Forelimb muscle (tissue), 1 donor: Measurements from ENCODE around the gene PROM1. TPM values are rescaled to one million over a fixed set of nuclear protein-coding genes. Genes with fewer than 3 reads are reported as not detected.

Source experiments
- DNase-seq: peaks from one replicate; pipeline ENCODE4 v3.0.0-alpha.2; 2013; ENCODE audit warnings: low read depth
- polyA plus RNA-seq: library from polyadenylated mRNA; unstranded; fragments of 120-200 nt; gene quantifications from one replicate; pipeline ENCODE4 v1.2.1, GENCODE V29; 2013; ENCODE audit not compliant: insufficient read length

PROM1 gene
- polyA plus RNA-seq, 1 donor: 56.0 TPM

GRCh38 chr4:16067515-16067914 is 16.3 kb downstream of the PROM1 start:
- no peak for DNase-seq

- DNase-seq: no peak
These were observed 17.2 kb downstream of the PROM1 start for GRCh38 chr4:16066586-16067128.

- DNase-seq: no peak
These were observed 18.8 kb downstream of the PROM1 start for GRCh38 chr4:16065066-16065465.

- no peak for DNase-seq
These were observed 21.2 kb downstream of the PROM1 start for GRCh38 chr4:16062601-16063000.

- no peak for DNase-seq
These were observed 27.0 kb downstream of the PROM1 start for GRCh38 chr4:16056681-16057385.

- DNase-seq: no peak
These were observed 27.9 kb downstream of the PROM1 start for GRCh38 chr4:16055873-16056272.

- no peak for DNase-seq
These were observed 28.4 kb downstream of the PROM1 start for GRCh38 chr4:16055471-16055870.

- DNase-seq: no peak
These were observed 30.9 kb downstream of the PROM1 start for GRCh38 chr4:16052939-16053338.

- DNase-seq: no peak
These were observed 31.8 kb downstream of the PROM1 start for GRCh38 chr4:16051980-16052379.

GRCh38 chr4:16051132-16051531 is 32.7 kb downstream of the PROM1 start:
- DNase-seq: no peak

GRCh38 chr4:16050669-16051068 is 33.2 kb downstream of the PROM1 start:
- no peak for DNase-seq

- DNase-seq: no peak
These were observed 35.0 kb downstream of the PROM1 start for GRCh38 chr4:16048619-16049419.

- no peak for DNase-seq
These were observed 38.1 kb downstream of the PROM1 start for GRCh38 chr4:16045687-16046086.

GRCh38 chr4:16043642-16044498 is 40.0 kb downstream of the PROM1 start:
- no peak for DNase-seq

- no peak for DNase-seq
These were observed 44.7 kb downstream of the PROM1 start for GRCh38 chr4:16039139-16039538.

- DNase-seq: no peak
These were observed 45.9 kb downstream of the PROM1 start for GRCh38 chr4:16037901-16038300.

GRCh38 chr4:16035843-16036242 is 48.0 kb downstream of the PROM1 start:
- no peak for DNase-seq

GRCh38 chr4:16034010-16034748 is 49.6 kb downstream of the PROM1 start:
- no peak for DNase-seq

GRCh38 chr4:16032396-16032770 is 51.4 kb downstream of the PROM1 start:
- no peak for DNase-seq

- DNase-seq: no peak
These were observed 52.1 kb downstream of the PROM1 start for GRCh38 chr4:16031546-16032395.
